AG04449 (cell line): ENCODE measurements around the gene PSMA5.

ENCODE experiments used
- CTCF ChIA-PET: fragments of 350-600 bp; formaldehyde crosslinking; extraction: SDS; loops from one replicate; lab custom pipeline; 2021; ENCODE audit warnings: antibody characterized with exemption; lab: Yijun Ruan, JAX
- POLR2A ChIA-PET: fragments of 400-600, 350-600 bp; formaldehyde crosslinking; extraction: SDS; loops from one replicate; lab custom pipeline; 2020; ENCODE audit warnings: antibody characterized with exemption, inconsistent platforms; lab: Yijun Ruan, JAX
- DNase-seq: peaks from one replicate; pipeline ENCODE4 v3.0.0-alpha.2; 2010; ENCODE audit warnings: low read depth, low spot score
- H3K4me3 ChIP-seq: 2 replicates; pipeline ENCODE4 v1.5.1; 2011; ENCODE audit warnings: low read depth, mild to moderate bottlenecking, control low read depth, low read length
- CTCF ChIP-seq: IDR thresholded peaks from one replicate; pipeline ENCODE4 v1.5.1; 2011; ENCODE audit warnings: mild to moderate bottlenecking, moderate library complexity, low read length, control low read depth, inconsistent platforms; ENCODE audit not compliant: insufficient read depth; ENCODE audit errors: missing control alignments

Gene PSMA5

GRCh38 chr1:109394591-109395281 lies 31.5 kb downstream of the PSMA5 start:
- ChIA-PET CTCF (interaction anchor here (0.7 to 12.8 kb wide), 9 partner anchors 10 to 196 kb away, joined by 3 to 340 read pairs (median 29); partner anchors contain the start of gene PSRC1), POLR2A (no interaction called here)
- TF ChIP-seq CTCF: no peak
- no peak overlapping the region for H3K4me3 ChIP-seq
- no peak for DNase-seq

GRCh38 chr1:109393617-109394233 lies 32.5 kb downstream of the PSMA5 start:
- no peak for DNase-seq
- POLR2A ChIA-PET: no interaction called here
- no peak for TF ChIP-seq CTCF
- no peak overlapping the region for H3K4me3 ChIP-seq
- CTCF ChIA-PET: interaction anchor here (0.6 to 6.6 kb wide), 8 partner anchors 37 to 195 kb away, joined by 3 to 38 read pairs (median 4); no protein-coding TSS in a partner anchor

GRCh38 chr1:109392788-109393616 lies 33.2 kb downstream of the PSMA5 start:
- ChIA-PET CTCF (interaction anchor here (0.6 to 6.6 kb wide), 9 partner anchors 12 to 194 kb away, joined by 3 to 38 read pairs (median 4); no protein-coding TSS in a partner anchor), POLR2A (interaction anchor here (0.6 kb wide), 1 partner anchor 218 kb away, joined by 3 read pairs; no protein-coding TSS in a partner anchor)
- peak overlapping the region; percentile 40 for H3K4me3 ChIP-seq
- no peak for TF ChIP-seq CTCF
- DNase-seq: no peak

- TF ChIP-seq CTCF: no peak
- DNase-seq: no peak
- ChIA-PET CTCF (interaction anchor here (1.4 to 6.6 kb wide), 7 partner anchors 11 to 153 kb away, joined by 3 to 38 read pairs (median 6); no protein-coding TSS in a partner anchor), POLR2A (interaction anchor here (0.6 kb wide), 1 partner anchor 217 kb away, joined by 3 read pairs; no protein-coding TSS in a partner anchor)
- no peak overlapping the region; the same call in 1 of the 2 replicates for H3K4me3 ChIP-seq
These were observed 34.0 kb downstream of the PSMA5 start for GRCh38 chr1:109392037-109392787.

GRCh38 chr1:109391626-109392025 lies 34.6 kb downstream of the PSMA5 start:
- no peak for TF ChIP-seq CTCF
- POLR2A ChIA-PET: interaction anchor here (1.0 to 1.4 kb wide), 3 partner anchors 12 to 94 kb away, joined by 3 to 4 read pairs (median 4); no protein-coding TSS in a partner anchor
- H3K4me3 ChIP-seq: no peak overlapping the region
- CTCF ChIA-PET: interaction anchor here (1.5 to 6.6 kb wide), 5 partner anchors 11 to 145 kb away, joined by 5 to 38 read pairs (median 29); no protein-coding TSS in a partner anchor
- DNase-seq: no peak
